D341Med (cell line): ENCODE data around the gene CASP1.
A peak's percentile ranks its signal among the peaks of the same experiment; 100 is the strongest.
"Not testable (repeated sequence)": the region's sequence is repeated elsewhere in the genome, so short reads cannot be mapped to it uniquely, and the experiment has no call there.

Experiments used
- DNase-seq: peaks from one replicate; pipeline ENCODE4 v3.0.0; 2012; ENCODE audit warnings: low spot score

CASP1 gene

DNA sequence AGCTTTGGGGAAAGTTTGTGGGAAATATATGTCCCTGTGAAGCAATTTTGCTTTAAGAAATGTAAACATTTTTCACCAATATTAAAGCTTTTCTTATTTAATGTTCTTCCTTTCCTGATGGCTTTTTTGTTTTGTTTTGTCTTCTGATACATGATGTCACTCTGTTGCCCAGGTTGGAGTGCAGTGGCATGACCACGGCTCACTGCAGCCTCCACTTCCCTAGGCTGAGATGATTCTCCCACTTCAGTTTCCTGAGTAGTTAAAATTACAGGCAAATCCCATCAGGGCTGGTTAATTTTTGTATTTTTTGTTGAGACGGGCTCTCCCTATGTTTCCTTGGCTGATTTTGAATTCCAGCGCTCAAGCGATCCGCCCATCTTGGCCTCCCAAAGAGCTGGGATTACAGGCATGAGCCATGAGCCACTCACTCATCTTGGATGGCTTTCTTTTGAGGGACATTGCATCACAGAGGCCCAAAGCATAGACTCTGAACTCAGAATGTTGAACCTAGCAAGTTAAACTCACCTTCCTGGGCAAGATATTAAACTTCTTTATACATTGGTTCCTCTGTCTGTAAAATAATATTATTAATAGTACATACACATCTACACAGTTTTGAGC is 10.8 kb upstream of the CASP1 start:
- no peak for DNase-seq

DNA sequence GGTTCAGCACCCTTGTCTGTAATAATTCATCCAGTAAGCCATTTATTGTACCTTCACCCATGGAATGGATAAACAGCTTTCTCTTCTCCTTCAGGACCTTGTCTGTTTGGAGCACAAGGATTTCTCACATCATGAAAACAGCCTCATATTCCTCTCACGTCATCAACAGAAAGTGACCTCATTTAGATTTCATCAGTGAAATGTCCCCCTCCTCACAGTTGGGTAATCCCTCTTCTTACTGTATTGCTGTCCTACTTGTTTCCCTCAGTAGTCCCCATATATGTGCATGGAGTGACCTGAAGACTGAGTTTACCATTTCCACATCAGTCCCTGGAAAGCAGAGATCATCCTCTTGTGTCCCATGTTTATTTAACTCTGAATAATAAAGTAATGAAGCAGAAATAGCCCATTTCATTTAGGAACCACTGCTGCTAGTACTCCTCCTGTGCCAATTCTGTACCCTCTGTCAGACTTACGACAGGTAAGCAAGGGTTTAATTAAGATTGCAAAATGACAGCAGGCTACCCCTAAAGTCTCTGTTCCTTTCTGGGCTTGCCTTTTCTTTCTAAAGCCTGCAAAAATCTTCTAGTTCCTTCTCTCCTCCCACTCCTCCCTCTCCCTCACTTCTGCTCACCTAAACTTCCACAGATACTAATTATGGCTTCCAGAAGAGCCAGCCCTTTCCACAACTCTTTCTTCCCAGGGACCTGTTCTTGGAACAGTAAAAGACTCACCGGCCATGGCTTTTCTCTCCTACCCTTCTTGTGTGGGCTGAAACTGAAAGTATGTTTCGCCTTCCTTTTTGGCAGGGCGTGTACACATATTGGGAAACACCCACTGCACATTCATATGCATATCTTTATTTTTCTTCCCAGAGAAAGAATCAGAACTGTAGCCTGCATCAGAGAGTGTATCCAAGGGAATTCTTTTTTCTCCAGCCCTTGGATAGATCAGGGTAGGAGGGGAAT is 9.9 kb upstream of the CASP1 start, which contains the start of gene CARD16:
Gene CARD16 (minus strand): TSS at position 779 of the 968 bp plus-strand sequence. CDS start 38 bp downstream, at position 741.
- not testable (repeated sequence) for DNase-seq

DNA sequence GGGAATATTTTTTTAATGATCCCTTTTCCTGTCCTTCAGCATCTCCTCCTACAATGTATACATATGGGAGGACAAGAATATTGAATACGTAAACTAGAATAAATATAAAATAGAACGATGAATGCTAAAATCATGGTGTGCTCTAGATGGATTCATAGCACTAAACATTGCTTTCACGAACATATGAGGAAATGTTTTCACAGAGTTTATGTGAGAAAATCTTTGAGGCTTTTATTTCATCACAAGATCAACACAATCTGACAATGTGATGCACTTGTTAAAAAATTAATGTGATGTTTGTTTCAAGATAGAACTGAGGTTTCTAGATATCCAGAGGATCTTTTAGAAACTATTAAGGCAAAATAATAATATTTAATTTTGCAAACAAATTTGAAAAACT is 7.2 kb upstream of the CASP1 start:
- DNase-seq = no peak

DNA sequence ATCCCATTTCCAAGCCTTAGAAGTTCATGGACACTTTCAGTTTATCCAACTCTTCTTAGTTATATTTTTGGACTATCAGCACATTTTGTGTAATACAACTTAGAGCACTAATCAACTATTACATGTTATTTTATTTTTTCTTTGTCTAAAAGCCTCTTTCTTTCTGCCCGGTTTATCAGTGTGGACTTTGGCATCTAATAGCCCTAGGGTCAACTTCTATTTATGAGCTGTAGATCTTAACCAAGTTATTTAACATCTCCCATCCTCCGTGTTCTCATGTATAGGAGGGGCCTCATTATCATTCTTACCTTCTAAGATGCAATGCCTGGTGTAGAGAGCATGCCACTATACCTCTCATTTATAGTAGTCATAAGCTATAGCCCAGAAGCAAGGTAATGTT is 5.8 kb upstream of the CASP1 start:
- DNase-seq = no peak

DNA sequence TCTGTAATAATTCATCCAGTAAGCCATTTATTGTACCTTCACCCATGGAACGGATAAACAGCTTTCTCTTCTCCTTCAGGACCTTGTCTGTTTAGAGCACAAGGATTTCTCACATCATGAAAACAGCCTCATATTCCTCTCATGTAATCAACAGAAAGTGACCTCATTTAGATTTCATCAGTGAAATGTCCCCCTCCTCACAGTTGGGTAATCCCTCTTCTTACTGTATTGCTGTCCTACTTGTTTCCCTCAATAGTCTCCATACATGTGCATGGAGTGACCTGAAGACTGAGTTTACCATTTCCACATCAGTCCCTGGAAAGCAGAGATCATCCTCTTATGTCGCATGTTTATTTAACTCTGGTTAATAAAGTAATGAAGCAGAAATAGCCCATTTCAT is 556 bp downstream of the CASP1 start:
- DNase-seq = not testable (repeated sequence)

DNA sequence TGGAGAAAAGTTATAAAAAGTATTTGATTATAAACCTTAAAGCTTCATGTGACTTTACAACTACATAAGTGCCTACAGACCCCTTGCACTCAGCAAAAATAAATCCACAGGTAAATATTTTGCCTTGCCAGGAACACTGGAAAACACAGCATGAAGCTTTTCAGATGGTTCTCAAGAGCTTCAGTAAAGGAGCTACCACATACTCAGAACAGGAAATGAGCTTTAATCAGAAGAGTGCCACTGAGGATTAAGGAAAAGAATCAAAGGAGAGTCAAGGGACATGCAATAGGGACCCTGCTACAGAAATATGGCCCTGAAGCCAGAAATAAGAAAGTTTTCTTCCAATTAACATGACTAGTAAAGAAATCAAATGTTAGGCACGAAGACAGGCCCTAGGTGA is 1.2 kb downstream of the CASP1 start:
- DNase-seq = no peak

DNA sequence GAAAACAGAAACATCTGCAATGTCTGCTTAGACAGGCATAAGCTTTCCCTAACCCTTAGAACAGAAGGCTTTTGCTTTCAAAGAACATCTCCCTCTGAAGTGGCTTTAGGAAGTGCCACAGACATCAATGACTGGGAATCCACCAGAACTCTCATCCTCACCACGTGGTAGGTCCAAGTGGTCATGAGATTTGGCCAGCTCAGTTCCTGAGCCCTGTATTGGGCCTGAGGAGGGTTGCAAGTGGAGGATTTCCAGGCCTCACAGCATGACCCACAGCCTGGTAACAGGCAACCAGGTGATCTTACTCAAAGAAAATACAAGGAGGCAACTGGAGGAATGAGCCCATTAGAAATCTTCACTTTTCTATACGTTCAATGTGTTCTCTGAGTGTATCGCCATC is 1.6 kb downstream of the CASP1 start:
- no peak for DNase-seq

DNA sequence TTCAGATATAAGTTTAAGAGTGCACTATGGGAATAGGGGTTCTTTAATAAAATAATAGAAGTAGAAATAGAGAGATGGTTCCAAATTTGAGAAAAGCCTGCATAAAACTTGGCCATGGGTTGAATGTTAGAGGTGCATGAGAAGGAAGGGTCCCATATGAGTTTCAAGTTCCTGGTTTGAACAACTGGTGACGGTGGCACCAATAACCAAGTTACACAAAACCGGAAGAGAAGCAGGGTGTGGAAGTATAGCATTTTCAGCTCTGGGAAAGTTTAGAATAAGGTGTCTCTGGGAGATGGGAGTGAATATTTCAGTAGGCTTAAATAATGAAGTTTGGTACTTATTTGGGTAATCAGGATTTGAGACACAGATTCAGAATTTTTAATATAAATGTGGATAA is 2.4 kb downstream of the CASP1 start:
- no peak for DNase-seq

DNA sequence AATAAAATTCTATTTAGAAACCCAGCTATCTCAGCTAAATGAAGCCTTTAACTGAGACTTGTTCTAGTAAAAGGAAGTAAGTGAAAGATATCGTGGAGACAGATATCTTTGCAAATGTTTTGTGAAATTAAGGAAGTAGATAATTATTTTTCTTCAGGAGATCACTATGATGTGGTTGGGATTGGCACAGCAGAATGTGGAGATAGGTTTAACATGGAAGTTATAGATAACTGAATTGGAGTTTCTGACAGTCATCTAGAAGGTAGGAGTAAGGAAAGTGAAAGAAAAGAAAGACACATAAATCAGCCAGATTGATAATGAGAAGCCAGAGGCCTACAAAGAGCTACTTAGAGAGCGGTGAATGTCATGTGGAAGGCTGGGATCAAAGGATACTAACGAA is 7.3 kb downstream of the CASP1 start:
- DNase-seq = no peak

DNA sequence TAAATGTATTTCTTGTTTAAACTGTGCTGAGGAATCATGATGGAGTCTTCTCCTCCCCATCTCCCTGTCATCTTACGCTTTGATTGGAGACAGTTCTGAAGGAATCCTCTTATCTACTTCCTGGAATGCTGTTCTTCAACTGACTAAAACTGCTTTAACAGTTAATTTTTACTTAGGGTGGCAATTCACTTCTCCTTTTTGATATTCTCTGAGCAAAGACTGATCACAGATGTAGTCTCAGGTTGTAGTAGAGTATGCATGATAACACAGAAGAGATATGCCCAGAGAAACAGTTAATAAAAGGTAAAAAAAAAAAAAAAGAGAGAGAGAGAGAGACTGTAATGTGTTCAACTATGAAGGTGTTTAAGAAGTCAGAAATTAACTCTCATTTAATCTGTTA is 10.6 kb downstream of the CASP1 start:
- DNase-seq = no peak

DNA sequence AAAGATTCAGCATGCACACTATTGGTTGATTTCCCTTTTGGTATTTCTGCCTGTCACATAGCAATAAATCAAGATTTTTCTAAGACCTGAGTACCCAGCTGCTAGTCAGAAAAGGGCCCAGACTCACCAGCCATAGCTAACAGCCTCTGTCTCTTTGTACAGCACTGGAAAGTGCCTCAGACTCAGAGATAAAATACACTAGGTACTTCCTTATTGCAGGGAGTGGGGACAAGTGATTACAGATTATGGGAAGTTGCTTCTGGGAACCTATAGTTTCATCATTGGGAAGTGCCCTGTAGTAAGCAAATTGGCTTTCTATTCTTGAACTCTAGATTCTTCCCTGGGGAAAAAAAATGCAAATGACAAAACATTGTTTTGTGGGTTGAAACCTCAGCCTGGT is 11.9 kb downstream of the CASP1 start, which contains the start of gene CASP5:
Gene CASP5 (minus strand): TSS at position 166 of the 400 bp plus-strand sequence. CDS start 32 bp downstream, at position 134.
- no peak for DNase-seq

DNA sequence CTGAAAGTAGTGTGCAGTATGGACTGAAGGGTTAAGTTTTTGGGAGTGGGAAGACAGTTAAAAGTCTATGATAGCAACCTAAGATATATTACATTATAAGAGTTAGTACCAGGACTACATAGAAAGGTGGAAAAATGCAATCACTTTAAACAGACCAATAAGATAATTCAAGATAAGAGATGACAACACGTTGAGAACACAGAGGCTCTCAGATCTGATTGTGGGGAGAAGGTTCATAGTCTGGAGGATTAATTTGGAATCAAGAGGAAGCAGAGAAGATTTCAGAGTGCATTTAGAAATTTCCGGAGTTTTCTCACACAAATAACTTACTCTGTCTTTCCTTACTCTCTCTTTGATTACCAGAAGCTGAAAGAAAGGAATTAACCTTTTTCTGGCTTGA is 12.4 kb downstream of the CASP1 start:
- no peak for DNase-seq

DNA sequence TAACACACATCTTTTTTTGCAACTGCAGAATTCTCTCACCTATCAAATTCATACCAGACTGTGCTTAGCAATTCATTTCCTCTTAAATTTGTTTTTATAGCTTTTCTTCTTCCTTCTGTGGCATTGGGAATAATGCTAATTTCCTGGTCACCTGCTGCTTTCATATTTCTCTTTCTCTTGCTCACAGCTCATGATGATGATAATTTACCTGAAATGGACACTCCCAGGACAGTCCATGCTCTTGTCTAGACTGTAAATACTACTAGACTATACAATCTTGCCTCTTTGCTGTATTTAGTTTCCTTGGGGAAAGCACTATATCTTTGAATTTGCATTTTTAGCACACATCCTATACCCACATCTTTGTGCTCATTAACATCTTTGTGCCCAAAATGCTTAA is 27.5 kb downstream of the CASP1 start:
- DNase-seq = no peak

DNA sequence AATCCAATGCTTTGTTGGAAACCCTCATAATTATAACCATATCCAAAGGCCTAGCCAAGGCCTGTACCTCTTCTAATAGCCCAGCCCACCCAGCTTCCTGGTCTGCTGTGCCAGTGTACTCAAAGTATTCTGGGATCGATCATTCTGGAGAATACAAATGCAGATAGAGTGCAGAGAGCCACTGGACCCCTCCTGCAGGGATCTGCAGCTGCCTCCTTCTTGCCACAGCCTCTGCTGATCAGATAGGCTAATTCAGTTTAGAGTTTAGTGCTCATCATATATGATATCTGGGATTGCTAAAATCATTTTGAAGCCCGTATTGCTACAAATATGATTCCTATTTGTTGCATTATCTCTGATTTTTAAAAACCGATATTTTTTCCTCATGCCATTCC is 29.5 kb downstream of the CASP1 start:
- DNase-seq = no peak

DNA sequence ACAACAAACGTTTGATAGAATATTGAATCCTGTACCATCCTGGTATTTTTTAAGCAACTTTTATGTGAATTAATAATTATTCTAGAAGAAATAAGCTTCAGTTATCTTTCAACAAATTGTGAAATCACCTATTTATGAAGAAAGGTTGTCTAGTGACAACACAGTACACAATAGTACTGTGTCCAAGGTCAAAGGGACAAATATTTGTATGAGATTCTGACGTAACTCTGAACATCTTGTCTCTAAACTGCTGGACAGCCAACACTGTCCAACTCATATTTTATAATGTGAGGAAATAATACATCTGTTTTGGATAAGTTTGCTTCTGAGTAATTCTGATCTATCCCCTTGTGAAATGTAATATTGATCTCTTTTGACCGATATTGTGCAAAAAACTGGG is 30.9 kb downstream of the CASP1 start:
- no peak for DNase-seq

DNA sequence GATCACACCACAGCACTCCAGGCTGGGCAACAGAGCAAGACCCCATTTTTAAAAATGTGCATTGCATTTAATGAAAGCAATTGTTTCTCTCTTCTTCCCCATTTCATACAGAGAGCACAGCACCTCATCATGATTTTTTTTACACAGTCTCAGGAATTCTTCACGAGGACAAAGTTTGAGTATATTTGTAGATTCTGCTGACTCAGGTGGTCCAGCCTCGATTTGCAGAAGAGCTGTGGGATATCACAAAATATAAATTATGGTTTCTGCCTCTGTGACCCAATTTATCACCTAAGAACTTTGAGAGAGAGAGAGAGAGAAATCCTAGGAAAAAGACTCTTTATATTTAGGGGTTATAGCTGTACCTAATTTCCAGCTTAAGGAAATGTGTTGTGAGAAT is 31.8 kb downstream of the CASP1 start:
- DNase-seq = no peak

DNA sequence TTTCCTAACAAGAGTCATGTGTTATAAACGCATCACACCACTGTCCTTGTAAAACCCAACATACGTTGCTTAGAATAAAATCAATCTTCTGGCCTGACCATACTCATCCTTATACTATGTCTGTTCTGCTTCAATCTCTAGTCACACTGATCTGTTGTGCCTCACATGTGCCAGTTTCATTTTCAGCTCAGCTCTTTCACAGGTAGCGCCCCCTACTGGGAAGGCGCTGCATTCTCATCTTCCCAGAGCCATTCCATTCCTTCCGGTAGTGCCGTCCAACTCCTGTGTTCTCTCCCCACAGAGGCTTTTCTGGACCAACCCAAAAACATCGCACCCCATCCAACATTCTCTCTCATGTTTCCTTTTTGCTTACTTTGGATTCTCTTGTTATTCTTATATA is 34.1 kb downstream of the CASP1 start:
- DNase-seq = peak; percentile 35

DNA sequence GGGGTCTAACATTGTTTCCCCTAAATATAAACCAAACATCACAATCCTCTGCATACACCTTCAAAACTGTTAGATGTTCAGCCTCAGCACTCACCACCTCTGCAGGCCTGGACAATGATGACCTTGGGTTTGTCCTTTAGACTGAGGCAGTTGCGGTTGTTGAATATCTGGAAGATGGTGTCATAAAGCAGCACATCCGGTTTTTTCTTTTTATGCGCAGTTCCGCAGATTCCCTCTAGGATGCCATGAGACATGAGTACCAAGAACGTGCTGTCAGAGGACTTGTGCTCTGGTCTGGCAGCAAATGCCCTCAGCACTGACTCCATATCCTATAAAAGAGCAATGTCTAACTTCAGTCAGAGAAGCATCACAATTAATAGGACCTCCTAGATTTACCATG is 34.8 kb downstream of the CASP1 start:
- no peak for DNase-seq

DNA sequence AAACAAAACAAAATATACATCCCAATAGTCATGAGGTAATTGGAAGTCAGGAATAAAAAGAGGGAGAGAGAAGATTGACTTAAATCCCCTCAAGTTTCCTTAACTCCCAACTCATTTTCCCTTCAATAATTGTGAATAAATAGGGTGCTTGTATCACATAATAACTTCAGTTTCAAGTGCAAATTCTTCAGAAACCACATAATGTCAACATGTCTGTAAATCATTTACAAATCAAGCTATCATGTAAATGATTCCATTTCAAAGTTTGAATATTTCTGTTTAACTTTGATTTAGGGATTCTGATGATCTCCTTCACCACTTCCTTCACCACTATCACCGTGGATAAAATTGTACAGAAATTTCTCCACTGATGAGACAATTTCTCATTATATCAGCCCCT is 35.2 kb downstream of the CASP1 start:
- DNase-seq = no peak

DNA sequence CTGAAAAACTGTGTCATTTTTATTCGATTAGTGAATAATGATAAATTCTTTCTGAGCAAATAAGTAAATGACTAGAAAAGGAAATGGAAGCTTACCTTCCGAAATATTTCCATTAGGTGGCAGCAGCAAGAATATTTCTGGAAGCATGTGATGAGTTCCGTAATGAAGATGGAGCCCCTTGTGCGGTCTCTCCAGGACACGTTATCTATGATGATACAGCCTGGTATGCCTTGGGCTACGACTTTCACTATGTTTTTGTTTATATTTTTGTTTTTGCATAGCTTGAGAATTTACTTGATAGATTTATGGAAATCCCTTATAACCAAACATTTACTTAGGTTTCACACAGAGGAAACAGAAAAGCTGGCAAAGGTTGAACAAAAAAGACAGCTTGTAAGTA is 37.7 kb downstream of the CASP1 start:
- DNase-seq = no peak

DNA sequence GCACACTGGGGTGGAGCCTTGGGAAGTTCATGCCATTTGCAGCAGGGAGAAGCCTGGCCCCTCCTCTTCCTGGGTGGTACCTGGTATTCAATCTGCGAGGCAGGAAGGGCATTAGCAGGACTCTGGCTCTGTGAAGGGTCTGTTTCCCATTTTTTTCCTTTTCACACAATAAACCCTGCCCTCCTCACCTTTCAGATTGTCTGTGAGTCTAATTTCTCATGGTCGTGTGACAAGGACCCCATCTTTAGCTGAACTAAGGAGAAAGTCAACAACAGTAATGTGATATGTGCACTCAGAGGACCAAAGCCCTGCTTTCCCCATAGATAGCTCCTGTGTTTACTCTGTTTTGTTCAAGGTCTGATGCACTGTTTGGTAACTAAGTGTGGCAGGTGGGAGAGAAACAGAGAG is 39.9 kb downstream of the CASP1 start:
- no peak for DNase-seq

DNA sequence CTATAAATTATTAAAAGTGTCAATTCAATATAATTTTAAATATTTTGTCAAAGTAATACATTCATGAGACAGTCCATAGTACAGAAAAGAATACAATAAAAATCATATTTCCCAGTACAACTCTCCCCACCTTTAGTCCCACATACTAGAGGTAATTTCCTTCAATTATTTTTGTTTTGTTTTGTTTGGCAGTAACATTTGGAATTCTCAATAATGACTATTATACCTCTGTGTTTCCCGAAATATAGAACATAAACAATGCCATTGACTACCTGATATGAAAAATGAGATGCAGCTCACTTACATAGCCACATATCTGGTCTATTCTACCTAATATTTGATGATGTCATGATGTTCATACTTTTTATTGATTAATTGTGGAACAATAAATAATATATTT is 42.2 kb downstream of the CASP1 start:
- DNase-seq = no peak

DNA sequence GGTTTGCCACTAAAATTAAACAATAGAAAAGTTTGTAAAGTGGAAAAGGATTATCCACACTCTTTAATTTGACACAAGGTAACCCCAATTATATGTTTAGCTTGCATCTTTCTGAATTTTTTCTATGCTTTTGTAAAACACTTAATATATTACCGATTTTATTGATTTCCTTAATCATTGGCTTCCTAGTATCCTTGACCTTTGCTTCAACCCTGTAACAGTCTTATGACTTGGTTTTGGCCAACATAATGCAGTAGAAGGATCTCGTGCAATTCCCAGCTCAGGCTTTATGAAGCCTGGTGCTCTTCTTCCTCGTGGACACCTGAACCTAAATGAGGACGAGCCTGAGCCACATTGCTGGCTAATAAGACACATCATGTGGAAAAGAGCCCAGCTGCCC is 43.0 kb downstream of the CASP1 start:
- DNase-seq = no peak
